Left cardiac atrium (tissue), 4 donors: ENCODE results near the gene GOLT1A. TPM values are rescaled to one million over a fixed set of nuclear protein-coding genes. Genes with fewer than 3 reads are reported as not detected.

Source experiments
- ATAC-seq, 2 donors: fragments of 200-7000 bp; cut with Tn5 transposase; one replicate each; pipeline ENCODE4 v1.9.1; 2020; ENCODE audit warnings: mild to moderate bottlenecking in 2 of 2, moderate library complexity in 2 of 2
- DNase-seq: peaks from one replicate; pipeline ENCODE4 v3.0.0-alpha.2; 2020
- intact Hi-C, 2 donors: fragments of 100-400 bp; cut with DNase I; formaldehyde crosslinking; loops; one replicate each; pipeline versions ENCODE4 v1.14.1 to v1.15.1; 2022 to 2023
- long read RNA-seq: library from polyadenylated mRNA; unstranded; transcript quantifications from one replicate; pipeline ENCODE4 v2.0.0, GENCODE V29; 2021
- total RNA-seq, 2 donors: library from RNA; stranded (reverse); fragmentation: NEBNext Ultra II Directional; extraction: Animal tissue kit (Norgen Biotek cat#: 25700); gene quantifications; one replicate each; pipeline ENCODE4 v1.2.1, GENCODE V29; 2021
- donor health status: DM: no; HTN: yes; CAD: no.
- donor health status: DM: no; HTN: yes; CAD: no; lungs with severe emphysema.
- donor health status: DM: yes; HTN: yes; CAD: no.
- donor health status: Dilated cardiomyopathy.

Gene GOLT1A
- not detected for total RNA-seq
- long read RNA-seq = 0 reads

- DNase-seq (peak; percentile 64), ATAC-seq (peak; percentile 77 to 81)
- intact Hi-C loops = loop anchor here (5.0 kb wide), 1 partner anchor 148 kb away; no protein-coding TSS in a partner anchor
These were observed at the start of gene GOLT1A for GRCh38 chr1:204213668-204214662. TSS of gene GOLT1A (minus strand) at chr1:204213988. CDS start at chr1:204213906, 82 bp downstream.

DNA sequence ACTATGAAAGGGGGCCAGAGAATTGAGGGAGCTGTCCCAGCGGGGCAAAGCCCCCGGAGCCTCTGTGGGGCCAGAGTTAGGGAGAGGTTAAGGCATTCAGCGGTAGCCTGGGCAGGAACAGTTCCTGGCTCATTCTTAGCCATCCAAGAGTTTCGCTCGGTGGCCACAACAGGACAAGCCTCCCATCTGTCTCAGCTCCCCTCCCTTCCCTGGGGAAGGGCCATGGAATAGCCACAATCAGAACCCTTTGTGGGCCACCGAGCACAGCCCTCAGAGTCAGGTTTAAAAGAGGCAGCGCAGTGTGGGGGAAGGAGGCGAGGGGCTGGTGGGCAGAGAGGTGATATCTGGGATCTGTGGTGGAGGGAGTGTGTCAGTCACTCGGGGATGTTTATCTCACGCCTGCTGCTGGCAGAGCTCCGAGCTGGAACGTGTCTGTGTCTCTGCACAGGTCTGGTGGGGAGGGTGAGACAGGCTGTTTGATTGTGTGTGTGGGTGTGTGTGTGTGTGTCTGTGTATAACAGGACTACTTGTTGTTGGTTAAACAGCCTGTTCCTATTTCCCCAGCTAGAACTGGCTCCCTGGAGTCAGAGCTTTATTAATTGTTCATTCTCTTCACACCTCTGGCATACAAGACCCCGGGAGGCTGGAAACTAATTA, 49.6 kb upstream of the GOLT1A start:
- no peak for DNase-seq
- intact Hi-C loops = no loop called here
- ATAC-seq = peak; percentile 51 to 58

DNA sequence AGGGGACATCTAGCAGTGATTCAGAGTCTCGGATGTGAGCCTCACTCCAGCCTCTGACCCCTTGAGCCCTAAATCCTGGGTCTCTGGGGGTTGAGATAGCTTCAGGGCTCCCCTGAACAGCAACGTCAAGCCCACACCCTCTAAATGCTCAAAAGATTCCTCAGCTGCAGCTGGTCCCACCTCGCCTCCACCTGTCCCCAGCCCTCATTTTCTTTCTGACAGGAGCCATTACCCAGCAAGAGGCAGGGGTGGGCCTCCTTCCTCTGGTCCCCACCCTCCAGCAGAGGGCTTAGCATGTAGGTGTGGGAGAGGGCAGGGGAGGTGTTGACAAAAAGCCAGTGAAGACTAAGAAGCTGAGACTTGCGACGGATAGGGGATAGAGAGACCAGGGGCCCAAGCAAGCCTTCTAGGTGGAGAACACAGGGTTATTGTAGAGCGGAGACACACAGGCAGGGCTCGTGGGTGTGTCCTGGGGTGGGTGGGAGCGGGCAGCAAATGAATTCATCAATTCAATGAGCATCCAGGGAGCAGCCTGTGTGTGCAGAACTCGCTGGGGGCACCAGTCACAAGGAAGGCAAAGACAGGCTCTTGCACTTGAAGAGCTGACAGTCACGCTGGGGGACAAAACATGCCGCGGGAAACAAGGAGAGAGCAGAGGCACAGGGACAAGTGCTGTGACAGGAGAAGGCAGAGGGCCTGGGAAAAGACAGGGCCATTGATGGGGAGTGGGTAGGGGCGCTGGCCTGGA, 48.9 kb upstream of the GOLT1A start:
- no peak for ATAC-seq
- intact Hi-C loops = no loop called here
- DNase-seq = no peak

GRCh38 chr1:204261746-204262505, 48.1 kb upstream of the GOLT1A start:
- ATAC-seq = no peak
- DNase-seq = no peak
- intact Hi-C loops = no loop called here

DNA sequence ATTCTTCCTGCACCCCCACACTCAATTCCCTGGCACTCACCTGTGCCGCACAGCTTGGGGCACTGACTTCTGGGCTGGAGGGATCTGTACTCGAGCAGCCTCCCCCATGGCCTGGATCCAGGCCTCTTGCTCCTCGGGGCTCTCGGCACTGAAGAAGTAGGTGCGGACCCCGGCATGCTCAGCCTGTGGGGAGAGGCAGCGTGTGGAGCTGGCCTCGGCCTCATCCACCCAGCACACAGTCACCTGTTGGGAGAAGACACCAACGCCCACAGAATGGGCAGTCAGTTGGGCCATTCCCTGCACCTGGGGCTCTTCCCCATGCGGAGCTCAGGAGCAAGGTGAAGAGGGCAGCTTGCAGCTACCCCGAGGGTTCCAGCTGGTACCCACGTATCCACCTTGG, 47.5 kb upstream of the GOLT1A start:
- ATAC-seq (no peak), DNase-seq (no peak)
- intact Hi-C loops = no loop called here

- DNase-seq (no peak), ATAC-seq (no peak)
- intact Hi-C loops = no loop called here
These were observed 46.9 kb upstream of the GOLT1A start for GRCh38 chr1:204260601-204261197.

DNA sequence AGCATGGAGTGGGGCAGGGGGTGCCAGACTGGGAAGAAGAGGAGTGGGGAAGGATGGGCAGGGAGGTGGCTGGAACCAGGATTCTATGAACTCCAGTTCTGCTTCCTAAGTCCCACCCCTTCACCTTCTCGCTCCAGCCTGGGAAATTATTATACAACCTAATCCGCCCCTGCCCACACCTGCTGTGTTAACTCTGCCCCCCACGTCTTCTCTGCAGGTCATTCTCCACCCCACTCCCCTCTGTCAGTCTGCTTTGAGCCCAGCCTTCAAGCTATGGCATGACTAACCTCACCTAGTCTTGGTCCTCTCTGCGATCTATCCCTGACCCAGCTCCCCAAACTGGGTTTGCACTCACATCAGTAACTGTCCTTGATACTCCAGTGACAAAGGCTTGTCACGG, 46.0 kb upstream of the GOLT1A start:
- intact Hi-C loops = loop anchor here (5.0 to 10.0 kb wide), 2 partner anchors 103 to 105 kb away; no protein-coding TSS in a partner anchor
- DNase-seq = no peak
- no peak for ATAC-seq

DNA sequence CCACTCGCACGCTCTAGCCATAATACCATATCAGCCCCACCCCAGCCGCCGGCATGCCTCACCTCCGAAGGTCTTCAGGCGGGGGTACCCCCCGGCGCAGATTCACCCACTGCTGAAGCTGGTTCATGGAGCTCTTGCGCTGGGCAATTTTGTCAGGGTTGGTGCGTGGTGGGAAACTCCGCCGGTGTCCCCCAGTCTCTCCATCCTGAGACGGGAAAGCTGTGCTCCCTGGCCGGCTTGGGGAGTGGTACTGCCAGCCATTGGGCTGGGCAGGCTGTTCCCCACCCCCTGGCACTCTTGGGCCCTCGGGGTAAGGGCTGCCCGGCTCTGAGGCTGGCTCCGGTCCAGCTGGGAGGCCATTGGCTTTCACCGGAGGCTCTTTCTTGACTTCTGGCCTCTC, 45.4 kb upstream of the GOLT1A start:
- intact Hi-C loops = loop anchor here (5.0 to 10.0 kb wide), 2 partner anchors 103 to 106 kb away; no protein-coding TSS in a partner anchor
- ATAC-seq (no peak), DNase-seq (no peak)

DNA sequence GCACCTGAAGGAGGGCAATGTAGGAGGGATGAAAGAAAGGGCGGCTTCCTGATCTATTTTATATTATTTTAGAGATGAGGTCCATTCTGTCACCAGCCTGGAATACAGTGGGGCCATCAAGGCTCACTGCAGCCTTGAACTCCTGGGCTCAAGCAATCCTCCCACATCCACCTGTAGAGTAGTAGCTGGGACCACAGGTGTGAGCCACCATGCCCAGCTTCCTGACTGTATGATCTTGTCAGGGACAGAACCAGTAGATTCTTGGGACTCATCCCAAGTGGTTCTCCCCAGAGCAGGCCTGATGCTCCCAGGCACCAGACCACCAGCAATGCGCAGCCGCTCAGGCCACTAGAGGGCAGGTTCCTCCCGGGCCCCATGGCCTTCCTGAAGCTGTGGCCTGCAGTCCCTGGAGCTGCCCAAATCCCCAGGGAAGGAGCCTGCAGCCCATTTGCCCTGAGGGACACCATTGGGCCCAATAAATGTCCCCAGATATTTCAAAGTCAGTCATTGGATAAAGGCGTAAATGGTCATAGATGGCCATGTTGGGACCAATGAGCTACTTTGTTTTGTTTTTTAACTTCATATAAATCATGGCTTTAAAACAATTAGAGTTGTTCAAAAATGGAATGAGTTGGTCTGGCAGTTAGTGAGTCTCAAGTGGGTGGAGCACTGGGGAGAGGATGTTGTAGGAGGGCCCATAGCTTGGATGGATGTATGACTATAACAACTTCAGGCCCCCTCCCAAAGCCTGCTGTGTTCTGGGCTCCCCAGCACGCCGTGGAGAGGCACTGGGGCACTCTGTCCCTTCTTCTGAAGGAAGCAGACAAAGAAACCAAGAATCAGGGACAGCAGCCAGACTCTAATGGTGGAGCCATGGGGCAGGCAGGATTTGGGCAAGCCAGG, 44.7 kb upstream of the GOLT1A start:
- intact Hi-C loops = loop anchor here (5.0 to 10.0 kb wide), 2 partner anchors 104 to 106 kb away; no protein-coding TSS in a partner anchor
- peak; percentile 66 for DNase-seq
- peak; percentile 51 to 65 for ATAC-seq

DNA sequence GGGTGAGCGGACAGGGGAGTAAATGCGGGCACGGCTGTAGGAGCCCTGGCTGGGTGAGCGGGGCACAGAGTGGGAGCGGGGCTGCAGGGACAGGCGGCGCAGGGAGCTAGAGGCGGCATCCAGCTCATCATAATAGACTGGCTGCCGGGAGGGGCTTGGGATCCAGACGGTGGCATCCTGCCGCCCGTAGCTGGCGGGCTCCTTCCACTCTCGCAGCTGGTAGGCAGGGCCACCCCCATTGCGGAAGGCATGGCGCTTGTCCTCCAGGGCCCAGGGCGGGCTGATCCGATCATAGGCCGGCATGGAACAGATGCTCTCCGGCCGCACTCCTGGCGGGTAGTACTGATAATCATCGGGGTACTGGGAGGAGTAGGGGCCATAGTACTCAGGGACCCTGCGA, 43.7 kb upstream of the GOLT1A start:
- ATAC-seq = no peak
- intact Hi-C loops = loop anchor here (5.0 to 10.0 kb wide), 2 partner anchors 105 to 107 kb away; no protein-coding TSS in a partner anchor
- DNase-seq = no peak

DNA sequence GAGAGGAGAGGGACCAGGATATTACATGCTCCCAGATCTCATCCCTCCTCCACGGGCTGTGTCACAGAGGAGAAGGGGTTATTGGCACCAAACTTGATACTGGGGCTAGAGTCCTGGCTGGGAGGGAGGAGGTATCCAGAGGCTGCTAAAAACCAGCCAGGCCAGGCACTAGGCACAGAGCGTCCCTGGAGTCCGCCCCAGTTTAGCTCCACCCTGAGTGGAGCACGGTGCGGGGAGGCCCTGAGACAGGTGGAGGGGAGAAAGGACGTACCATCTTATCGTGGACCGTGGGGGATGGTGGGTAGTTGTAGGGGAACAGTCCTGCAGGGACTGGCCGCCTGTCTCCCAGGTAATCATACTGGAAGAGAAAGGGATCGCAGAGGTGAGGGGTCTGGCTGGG, 42.7 kb upstream of the GOLT1A start:
- DNase-seq (no peak), ATAC-seq (no peak)
- intact Hi-C loops = loop anchor here (5.0 to 10.0 kb wide), 2 partner anchors 106 to 108 kb away; no protein-coding TSS in a partner anchor

GRCh38 chr1:204255966-204256365, 42.2 kb upstream of the GOLT1A start:
- peak in 1 of 2 donors; percentile 19 for ATAC-seq
- intact Hi-C loops = loop anchor here (5.0 to 10.0 kb wide), 2 partner anchors 106 to 109 kb away; no protein-coding TSS in a partner anchor
- DNase-seq = no peak

GRCh38 chr1:204255225-204255624, 41.4 kb upstream of the GOLT1A start:
- no peak for ATAC-seq
- intact Hi-C loops = loop anchor here (5.0 to 10.0 kb wide), 2 partner anchors 107 to 110 kb away; no protein-coding TSS in a partner anchor

GRCh38 chr1:204254031-204254661, 40.4 kb upstream of the GOLT1A start:
- ATAC-seq (peak in 1 of 2 donors; percentile 68), DNase-seq (peak; percentile 63)
- intact Hi-C loops = loop anchor here in 1 of 2 donors (10.0 kb wide), 1 partner anchor 111 kb away; no protein-coding TSS in a partner anchor

More at GRCh38 chr1:204255225-204255624, 41.4 kb upstream of the GOLT1A start:
- no peak for DNase-seq

DNA sequence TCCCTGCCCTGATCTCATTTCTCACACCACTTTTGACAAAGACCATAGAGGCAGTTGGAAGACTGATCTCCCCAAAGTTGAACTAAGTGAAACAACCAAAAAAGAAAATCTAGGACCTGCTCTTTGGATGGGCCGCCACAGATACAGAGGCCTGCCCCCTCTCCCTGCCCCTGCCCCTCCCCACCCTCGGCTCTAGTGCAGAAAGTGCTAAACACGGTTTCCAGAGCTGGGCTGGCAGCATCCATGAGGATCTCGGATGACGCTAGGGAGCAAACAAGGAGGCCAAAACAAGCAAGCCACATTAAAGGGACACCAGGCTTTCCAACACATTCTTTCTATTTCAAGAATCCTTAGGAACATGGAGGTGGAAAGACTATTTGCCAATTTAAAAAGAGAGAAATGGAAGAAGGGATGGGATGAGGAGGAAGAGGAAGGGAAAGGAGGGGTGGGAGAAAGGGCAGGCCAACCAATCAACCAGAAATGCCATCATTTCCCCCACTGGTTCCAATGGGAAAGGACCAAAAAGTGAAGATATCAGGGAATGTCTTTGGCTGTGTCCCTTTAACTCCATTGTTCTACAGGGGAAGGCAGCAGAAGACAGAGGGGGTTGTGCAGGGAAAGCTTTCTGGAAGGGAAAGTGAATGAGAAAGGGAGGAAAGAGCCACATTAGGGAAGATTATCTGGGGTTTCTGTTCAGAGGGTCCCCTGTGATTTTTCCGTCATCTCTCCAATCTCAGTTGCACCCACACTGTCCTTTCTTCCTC, 38.3 kb upstream of the GOLT1A start:
- intact Hi-C loops = loop anchor here in 1 of 2 donors (10.0 kb wide), 1 partner anchor 113 kb away; no protein-coding TSS in a partner anchor
- ATAC-seq (peak in 1 of 2 donors; percentile 28), DNase-seq (no peak)
